Transverse colon (tissue), 4 donors: Measurements from ENCODE around the gene SLC22A23. TPM values are rescaled to one million over a fixed set of nuclear protein-coding genes. Genes with fewer than 3 reads are reported as not detected.

Experiments
- DNase-seq: peaks from one replicate; pipeline ENCODE4 v3.0.0-alpha.2; 2019
- H3K27ac ChIP-seq, 4 donors: fragments of 200-600 bp; sonication (generic); 2 replicates each; pipeline ENCODE4 v1.5.1; 2016 to 2018; ENCODE audit warnings: inconsistent platforms in 4 of 4
- H3K27me3 ChIP-seq: fragments of 200-600 bp; sonication (generic); 2 replicates; pipeline ENCODE4 v1.5.1; 2017; ENCODE audit warnings: inconsistent platforms
- H3K36me3 ChIP-seq, 4 donors: fragments of 200-600 bp; sonication (generic); 2 replicates each; pipeline ENCODE4 v1.5.1; 2017 to 2019; ENCODE audit warnings: inconsistent platforms in 4 of 4
- H3K4me1 ChIP-seq, 4 donors: fragments of 200-600 bp; sonication (generic); 2 replicates each; pipeline ENCODE4 v1.5.1; 2017 to 2020; ENCODE audit warnings: inconsistent platforms in 4 of 4
- H3K4me3 ChIP-seq, 4 donors: fragments of 200-600 bp; sonication (generic); 1 replicate in 1 of 4; 2 replicates in 3 of 4; pipeline versions ENCODE4 v1.5.1 to v1.6.1; 2017 to 2019; ENCODE audit warnings: inconsistent platforms in 4 of 4
- H3K9me3 ChIP-seq, 2 donors: fragments of 200-600 bp; sonication (generic); 2 replicates each; pipeline ENCODE4 v1.5.1; 2017 to 2019; ENCODE audit warnings: inconsistent platforms in 2 of 2
- EP300 ChIP-seq: sonication (generic); formaldehyde crosslinking; IDR thresholded peaks from one replicate; pipeline ENCODE4 v1.6.1; 2017; ENCODE audit warnings: antibody characterized with exemption, low read depth
- POLR2A ChIP-seq: fragments of 450-650 bp; IDR thresholded peaks from one replicate; pipeline ENCODE4 v1.6.1; 2016; ENCODE audit warnings: antibody characterized with exemption, mild to moderate bottlenecking, moderate library complexity
- POLR2AphosphoS5 ChIP-seq, 3 donors: sonication (generic); formaldehyde crosslinking; IDR thresholded peaks; one replicate each; pipeline ENCODE4 v1.6.1; 2016; ENCODE audit warnings: antibody characterized with exemption in 3 of 3
- WGBS, 2 donors: methylation state at CpG; one replicate each; pipeline ENCODE4 v1.1.5; 2018; ENCODE audit warnings: low coverage in 1 of 2; 5-methylcytosine and 5-hydroxymethylcytosine counted together
- in situ Hi-C, 4 donors: fragments of 200-750 bp; cut with MboI; loops; one replicate each; pipeline versions ENCODE4 v1.15.0 to v1.15.1; 2017; ENCODE audit warnings: low sequenced_read_pairs in 3 of 4, low pct_ligation_motif_present in 1 of 4, low pct_unique_long_range_greater_than_20kb in 1 of 4
- intact Hi-C: fragments of 100-400 bp; cut with DNase I; formaldehyde crosslinking; loops from one replicate; pipeline ENCODE4 v1.15.1; 2023; ENCODE audit warnings: low total_unique reads
- total RNA-seq, 4 donors: library from RNA; depleted of rRNA; stranded (reverse); fragments of >200 nt; gene quantifications; one replicate each; pipeline ENCODE4 v1.1.0, GENCODE V29; 2016
- TF ChIP-seq, protein P1 (sequence below), 5 experiments: fragments of 200-600 bp in 3 of 5; fragments of 450-650 bp in 2 of 5; sonication (generic) in 3 of 5; IDR thresholded peaks; 1 replicate in 2 of 5; 2 replicates in 3 of 5; pipeline ENCODE4 v1.5.1; 2016 to 2017; ENCODE audit warnings: antibody characterized with exemption in 5 of 5, inconsistent platforms in 3 of 5, mild to moderate bottlenecking in 2 of 5, moderate library complexity in 1 of 5

Gene SLC22A23
- total RNA-seq, 4 donors from 2014 or later, result 96.1 to 161 (median 117) TPM

- TF ChIP-seq, protein P1, sequence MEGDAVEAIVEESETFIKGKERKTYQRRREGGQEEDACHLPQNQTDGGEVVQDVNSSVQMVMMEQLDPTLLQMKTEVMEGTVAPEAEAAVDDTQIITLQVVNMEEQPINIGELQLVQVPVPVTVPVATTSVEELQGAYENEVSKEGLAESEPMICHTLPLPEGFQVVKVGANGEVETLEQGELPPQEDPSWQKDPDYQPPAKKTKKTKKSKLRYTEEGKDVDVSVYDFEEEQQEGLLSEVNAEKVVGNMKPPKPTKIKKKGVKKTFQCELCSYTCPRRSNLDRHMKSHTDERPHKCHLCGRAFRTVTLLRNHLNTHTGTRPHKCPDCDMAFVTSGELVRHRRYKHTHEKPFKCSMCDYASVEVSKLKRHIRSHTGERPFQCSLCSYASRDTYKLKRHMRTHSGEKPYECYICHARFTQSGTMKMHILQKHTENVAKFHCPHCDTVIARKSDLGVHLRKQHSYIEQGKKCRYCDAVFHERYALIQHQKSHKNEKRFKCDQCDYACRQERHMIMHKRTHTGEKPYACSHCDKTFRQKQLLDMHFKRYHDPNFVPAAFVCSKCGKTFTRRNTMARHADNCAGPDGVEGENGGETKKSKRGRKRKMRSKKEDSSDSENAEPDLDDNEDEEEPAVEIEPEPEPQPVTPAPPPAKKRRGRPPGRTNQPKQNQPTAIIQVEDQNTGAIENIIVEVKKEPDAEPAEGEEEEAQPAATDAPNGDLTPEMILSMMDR (IDR thresholded peaks at IDR 0.05), result no peak
- TF ChIP-seq POLR2AphosphoS5 (IDR thresholded peaks at IDR 0.05) (no peak), EP300 (no peak), POLR2A (no peak)
- intact Hi-C loops, result no loop called here
- no peaks in the 10 kb centered on the region for H3K9me3 ChIP-seq
- H3K36me3 ChIP-seq, result peaks cover 0 to 6% (median 0%) of the 10 kb centered on the region in 4 donors
- no peak overlapping the region for H3K4me3 ChIP-seq
- H3K4me1 ChIP-seq, result no peaks in the 10 kb centered on the region
- 80 to 88% methylated on average over 1 to 8 of the region's 8 CpGs for WGBS, 2 donors
- DNase-seq, result no peak
- in situ Hi-C loops, result no loop called here
- H3K27me3 ChIP-seq, result no peaks in the 10 kb centered on the region
- no peak overlapping the region for H3K27ac ChIP-seq
Measured at GRCh38 chr6:3315841-3316240, 141.0 kb downstream of the SLC22A23 start.

DNA sequence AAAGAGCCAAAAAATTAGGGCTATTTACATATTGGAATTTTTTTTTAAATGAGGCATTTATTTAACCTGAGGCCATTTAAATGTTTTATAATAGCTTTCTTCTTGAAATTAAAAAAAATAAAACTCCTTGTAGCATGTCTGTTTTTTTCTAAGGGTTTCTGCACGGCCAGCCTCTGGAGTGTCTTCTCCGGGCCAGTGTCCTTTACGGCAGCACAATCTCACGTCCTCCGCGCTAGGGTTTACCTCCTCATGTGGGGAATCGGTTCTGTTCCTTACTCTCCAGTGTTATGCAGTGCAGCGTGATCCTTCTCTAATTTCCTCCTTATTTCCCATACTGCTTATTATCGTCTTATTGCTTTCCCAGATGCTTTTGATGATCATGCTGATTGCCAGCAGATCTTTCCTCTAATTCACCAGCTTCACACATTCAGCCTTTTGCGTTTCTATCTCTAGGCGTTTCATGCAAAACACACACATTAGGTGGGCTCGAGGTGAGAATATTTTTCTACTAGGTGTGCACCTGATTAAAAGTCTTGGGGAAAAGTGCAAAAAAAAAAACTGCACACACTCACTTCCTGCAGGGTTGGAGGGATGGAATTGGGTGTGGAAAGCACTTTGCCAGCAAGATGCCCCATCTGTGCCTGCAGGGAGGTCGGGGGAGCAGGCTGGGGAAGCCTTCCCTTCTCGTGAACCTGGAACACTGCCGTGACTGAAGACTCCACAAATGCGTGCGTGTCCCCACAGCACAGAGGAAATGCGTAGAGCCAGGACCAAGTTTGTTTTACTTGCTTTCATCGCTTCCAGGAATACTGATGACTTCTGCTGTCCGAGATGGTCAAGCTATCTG, 142.0 kb downstream of the SLC22A23 start:
- 86 to 90% methylated on average over 12 to 20 of the region's 20 CpGs for WGBS, 2 donors
- intact Hi-C loops (no loop called here), in situ Hi-C loops (no loop called here)
- no peaks in the 10 kb centered on the region for H3K4me1 ChIP-seq
- DNase-seq, result no peak
- no peaks in the 10 kb centered on the region for H3K9me3 ChIP-seq
- H3K27me3 ChIP-seq, result no peaks in the 10 kb centered on the region
- no peak overlapping the region for H3K27ac ChIP-seq
- peaks cover 0 to 6% (median 0%) of the 10 kb centered on the region in 4 donors for H3K36me3 ChIP-seq
- no peak overlapping the region for H3K4me3 ChIP-seq
- no peak for TF ChIP-seq POLR2A
- TF ChIP-seq, protein P1 (IDR thresholded peaks at IDR 0.05), result no peak
- no peak for TF ChIP-seq POLR2AphosphoS5 (IDR thresholded peaks at IDR 0.05)
- no peak for TF ChIP-seq EP300

- no peaks in the 10 kb centered on the region for H3K4me1 ChIP-seq
- no peaks in the 10 kb centered on the region for H3K9me3 ChIP-seq
- no peaks in the 10 kb centered on the region for H3K27me3 ChIP-seq
- in situ Hi-C loops, result no loop called here
- TF ChIP-seq EP300 (no peak), POLR2A (no peak), POLR2AphosphoS5 (IDR thresholded peaks at IDR 0.05) (no peak)
- TF ChIP-seq, protein P1 (IDR thresholded peaks at IDR 0.05), result no peak
- H3K27ac ChIP-seq, result no peak overlapping the region
- H3K36me3 ChIP-seq, result peaks cover 0 to 6% (median 0%) of the 10 kb centered on the region in 4 donors
- 92 to 96% methylated on average over 4 to 7 of the region's 7 CpGs for WGBS, 2 donors
- no peak overlapping the region for H3K4me3 ChIP-seq
- DNase-seq, result no peak
- intact Hi-C loops, result no loop called here
Measured at GRCh38 chr6:3314176-3314575, 142.7 kb downstream of the SLC22A23 start.

- in situ Hi-C loops, result no loop called here
- 79% methylated on average over 11 of the region's 11 CpGs; no CpG with 5 or more reads in 1 of the 2 donors for WGBS, 2 donors
- no peaks in the 10 kb centered on the region for H3K9me3 ChIP-seq
- intact Hi-C loops, result no loop called here
- no peak overlapping the region for H3K4me3 ChIP-seq
- no peak overlapping the region for H3K27ac ChIP-seq
- H3K27me3 ChIP-seq, result no peaks in the 10 kb centered on the region
- DNase-seq, result no peak
- H3K36me3 ChIP-seq, result peaks cover 0 to 7% (median 0%) of the 10 kb centered on the region in 4 donors
- no peak for TF ChIP-seq POLR2A
- TF ChIP-seq, protein P1 (IDR thresholded peaks at IDR 0.05), result no peak
- TF ChIP-seq EP300, result no peak
- no peak for TF ChIP-seq POLR2AphosphoS5 (IDR thresholded peaks at IDR 0.05)
- no peaks in the 10 kb centered on the region for H3K4me1 ChIP-seq
Measured at GRCh38 chr6:3312604-3313231, 144.1 kb downstream of the SLC22A23 start.
